GM12878 (cell line): ENCODE results near the gene ATP7A.

Experiments
- EP300 ChIP-seq, 2 experiments: fragments of 150-350 bp in 1 of 2; IDR thresholded peaks; 2 replicates each; pipeline ENCODE4 v1.6.1; 2011 to 2012; ENCODE audit warnings: low read depth in 2 of 2, low read length in 2 of 2, borderline replicate concordance in 1 of 2, improper control_type of control experiment in 1 of 2, inconsistent platforms in 1 of 2; ENCODE audit not compliant: control insufficient read depth in 1 of 2
- HCFC1 ChIP-seq: fragments of 150-350 bp; IDR thresholded peaks from 2 replicates; pipeline ENCODE4 v1.6.1; 2014; ENCODE audit warnings: low read length
- PML ChIP-seq: IDR thresholded peaks from 2 replicates; pipeline ENCODE4 v1.6.1; 2012; ENCODE audit warnings: low read length, inconsistent platforms

GRCh38 chrX:78098108-78098507 lies 187.6 kb downstream of the ATP7A start:
- TF ChIP-seq PML (no peak), EP300 (IDR thresholded peaks at IDR 0.05; ENCODE audit: borderline replicate concordance in 1 of 2, control insufficient read depth in 1 of 2, low read depth in 2 of 2, low read length in 2 of 2) (no peak), HCFC1 (no peak)
